OCI-LY7 (cell line): Measurements from ENCODE around the gene PCBD1.

Experiments
- CTCF ChIP-seq: fragments of 200-600 bp; sonication (generic); conservative IDR thresholded peaks from 2 replicates; pipeline ENCODE4 v1.5.1; 2014; ENCODE audit warnings: mild to moderate bottlenecking, antibody characterized with exemption, low read length, moderate library complexity, mixed read lengths
- EZH2phosphoT487 ChIP-seq: fragments of 200-600 bp; sonication (generic); IDR thresholded peaks from 2 replicates; pipeline ENCODE4 v1.6.1; 2018; ENCODE audit warnings: low read depth, borderline replicate concordance, mild to moderate bottlenecking, mixed run types, antibody characterized with exemption, low read length, moderate library complexity, mixed read lengths

GRCh38 chr10:70928140-70928539 is 39.8 kb upstream of the PCBD1 start:
- no peak for TF ChIP-seq CTCF
- TF ChIP-seq EZH2phosphoT487, result no peak
